Kidney capillary endothelial cell (primary cell): ENCODE data around the gene PRKCA.

ENCODE experiments used
- DNase-seq: peaks from one replicate; pipeline ENCODE4 v3.0.0-alpha.2; 2018; ENCODE audit warnings: low spot score

The PRKCA gene

GRCh38 chr17:66747578-66748275 lies 445.3 kb downstream of the PRKCA start:
- no peak for DNase-seq

GRCh38 chr17:66748578-66748977 lies 446.2 kb downstream of the PRKCA start:
- DNase-seq: no peak

- no peak for DNase-seq
Observed at GRCh38 chr17:66749217-66749832, 446.9 kb downstream of the PRKCA start.

GRCh38 chr17:66750116-66750515 lies 447.7 kb downstream of the PRKCA start:
- no peak for DNase-seq

DNA sequence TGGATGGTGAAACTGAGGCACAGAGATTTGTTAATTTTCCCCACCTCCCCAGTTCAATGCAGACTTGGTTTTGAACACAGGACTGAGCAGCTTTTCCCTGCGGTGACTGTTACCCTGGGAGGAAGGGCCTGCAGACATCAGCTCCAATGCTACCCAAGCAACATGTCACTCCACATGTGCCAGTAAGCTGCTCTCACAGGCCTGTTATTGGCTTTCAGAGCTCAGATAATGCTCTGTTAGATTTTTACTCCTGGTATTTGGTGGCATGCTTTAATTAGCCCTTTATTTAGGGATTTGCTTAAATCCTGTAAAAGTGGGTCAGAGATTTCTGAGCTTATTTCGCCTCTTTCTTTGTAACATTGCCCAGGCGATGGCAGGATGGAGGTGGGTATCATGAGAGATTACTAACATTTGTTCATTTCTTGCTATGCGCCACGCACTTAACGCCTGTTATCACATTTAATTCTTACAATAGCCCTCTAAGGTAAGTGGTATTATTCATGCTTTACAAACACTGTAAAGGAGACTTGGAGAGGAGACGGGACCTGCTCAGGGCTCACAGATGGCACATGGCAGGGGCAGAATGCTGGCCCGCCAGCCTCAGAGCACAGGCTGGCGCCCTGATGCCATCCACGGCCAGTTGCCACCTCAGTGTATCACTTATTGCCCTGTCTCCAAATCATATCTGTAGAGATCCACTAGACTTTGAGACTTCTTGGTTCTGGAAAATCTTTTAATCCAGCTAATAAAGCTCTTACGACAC lies 448.5 kb downstream of the PRKCA start:
- DNase-seq: no peak

DNA sequence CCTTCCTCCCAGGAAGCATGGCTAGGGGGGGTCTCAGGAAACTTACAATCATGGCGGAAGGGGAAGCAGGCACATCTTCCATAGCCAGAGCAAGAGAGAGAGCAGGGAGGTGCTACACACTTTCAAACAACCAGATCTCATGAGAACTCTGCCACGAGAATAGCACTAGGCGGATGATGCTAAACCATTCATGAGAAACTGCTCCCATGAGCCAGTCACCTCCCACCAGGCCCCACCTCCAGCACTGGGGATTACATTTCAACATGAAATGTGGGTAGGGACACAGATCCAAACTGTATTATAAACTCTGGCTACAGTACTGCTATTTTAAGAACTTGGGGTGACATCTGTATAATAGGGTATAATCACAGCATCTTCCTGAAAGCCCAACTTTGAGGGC lies 449.4 kb downstream of the PRKCA start:
- DNase-seq: no peak

DNA sequence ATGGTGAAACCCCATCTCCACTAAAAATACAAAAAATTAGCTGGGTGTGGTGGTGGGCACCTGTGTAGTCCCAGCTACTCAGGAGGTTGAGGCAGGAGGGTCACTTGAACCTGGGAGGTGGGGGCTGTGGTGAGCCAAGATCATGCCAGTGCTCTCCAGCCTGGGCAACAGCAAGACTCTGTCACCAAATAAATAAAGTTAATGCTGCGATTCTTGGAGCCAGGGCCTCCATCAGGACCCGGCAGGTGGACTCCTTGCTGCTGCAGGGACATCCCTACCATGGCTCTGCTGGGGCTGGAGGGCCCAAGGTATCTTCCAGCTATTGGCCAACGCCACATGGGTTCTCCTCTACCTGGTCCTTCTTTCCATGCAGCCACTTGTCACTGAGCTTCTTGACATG lies 450.0 kb downstream of the PRKCA start:
- DNase-seq: no peak

GRCh38 chr17:66753126-66753920 lies 450.9 kb downstream of the PRKCA start:
- no peak for DNase-seq

DNA sequence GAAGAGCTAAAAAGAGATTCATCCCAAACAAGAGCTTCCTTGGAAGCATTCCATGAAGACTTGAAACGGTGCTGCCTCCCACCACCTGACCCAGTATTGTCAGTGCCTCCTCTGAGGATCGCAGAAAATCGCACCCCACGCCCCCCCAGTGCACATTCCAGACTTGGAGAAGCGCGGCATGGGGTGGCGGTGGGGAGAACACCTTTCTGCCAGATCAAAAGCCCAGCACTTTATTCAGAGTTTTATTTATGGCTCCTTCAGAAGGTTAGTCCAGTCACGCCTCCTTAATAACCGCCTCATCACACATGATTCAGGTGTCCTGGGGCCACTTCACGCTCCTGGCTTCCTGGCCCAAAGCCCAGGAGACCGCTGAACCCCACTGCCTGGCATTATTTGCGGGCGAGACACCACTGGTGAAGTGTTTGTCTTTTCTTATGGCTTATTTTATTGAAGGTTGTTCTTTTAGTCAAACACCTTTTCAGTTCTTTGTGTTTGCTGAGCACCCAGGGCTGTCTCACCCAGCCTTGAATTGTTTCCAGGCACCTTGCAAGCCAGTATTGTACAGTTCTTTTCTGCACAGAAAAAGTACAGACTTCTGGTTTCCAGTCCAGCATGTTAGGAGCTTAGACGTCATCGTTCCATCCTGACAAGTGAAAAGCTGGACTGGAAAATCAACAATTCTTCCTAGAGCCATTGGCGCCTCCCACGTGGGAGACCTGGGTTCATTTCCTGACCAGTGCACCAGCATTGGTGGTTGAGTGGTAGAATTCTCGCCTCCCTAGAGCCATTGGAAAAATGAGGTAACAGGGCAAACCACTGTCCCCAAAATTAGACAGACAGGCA lies 452.9 kb downstream of the PRKCA start:
- no peak for DNase-seq

DNA sequence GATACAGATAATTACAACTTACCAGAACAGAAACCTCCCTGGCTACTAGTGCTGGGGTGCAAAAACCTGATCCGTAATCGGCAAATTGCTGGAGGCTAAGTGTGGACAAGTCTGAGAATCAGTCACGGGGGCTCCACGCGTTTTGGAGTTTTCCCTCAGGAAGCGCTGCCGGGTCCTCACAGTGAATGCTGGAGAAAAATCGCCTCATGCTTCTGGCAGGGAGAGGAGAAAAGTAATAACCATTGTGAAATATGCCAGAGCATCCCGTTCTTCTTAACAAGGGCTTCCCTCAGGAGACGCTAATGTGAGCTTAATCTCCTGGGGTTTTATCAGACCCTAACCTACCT lies 453.5 kb downstream of the PRKCA start:
- DNase-seq: no peak

GRCh38 chr17:66760324-66760723 lies 457.9 kb downstream of the PRKCA start:
- no peak for DNase-seq

DNA sequence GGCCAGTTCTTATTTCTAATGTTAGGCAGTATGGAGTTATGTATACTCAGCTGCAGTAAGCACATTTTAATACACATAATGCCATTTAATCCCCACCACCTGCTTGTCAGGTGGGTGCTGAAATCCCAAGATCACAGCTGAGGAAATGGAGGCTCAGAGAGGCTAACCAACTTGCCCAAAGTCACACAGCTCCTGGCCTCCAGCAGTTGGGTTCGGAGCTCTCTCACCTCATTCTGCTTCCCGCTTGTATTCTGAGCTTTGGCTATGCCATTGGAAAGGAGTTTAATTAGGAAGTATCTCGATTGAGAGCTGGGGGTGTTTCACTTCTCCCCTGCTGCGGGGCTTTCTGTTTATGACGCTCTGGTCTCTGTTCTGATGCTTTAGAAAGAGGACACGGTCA lies 459.9 kb downstream of the PRKCA start:
- DNase-seq: no peak

DNA sequence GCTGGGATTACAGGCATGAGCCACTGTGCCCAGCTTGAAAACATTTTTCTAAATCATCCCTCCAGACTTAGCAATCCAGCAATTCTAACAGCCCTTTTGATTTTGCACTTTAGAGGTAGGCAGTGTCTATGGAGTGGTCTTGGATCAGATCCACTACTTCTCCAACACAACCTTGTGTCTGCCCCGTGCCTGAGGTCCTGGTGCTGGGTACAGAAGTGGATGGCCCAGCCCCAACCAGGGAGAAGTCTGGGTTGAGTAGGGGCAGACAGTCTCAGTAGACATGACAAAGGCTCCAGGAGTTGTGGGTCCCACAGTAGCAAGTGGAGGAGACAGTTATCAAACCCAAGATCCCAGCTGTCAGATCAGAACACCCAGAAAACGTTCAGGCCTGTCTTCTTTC lies 460.6 kb downstream of the PRKCA start:
- DNase-seq: no peak

DNA sequence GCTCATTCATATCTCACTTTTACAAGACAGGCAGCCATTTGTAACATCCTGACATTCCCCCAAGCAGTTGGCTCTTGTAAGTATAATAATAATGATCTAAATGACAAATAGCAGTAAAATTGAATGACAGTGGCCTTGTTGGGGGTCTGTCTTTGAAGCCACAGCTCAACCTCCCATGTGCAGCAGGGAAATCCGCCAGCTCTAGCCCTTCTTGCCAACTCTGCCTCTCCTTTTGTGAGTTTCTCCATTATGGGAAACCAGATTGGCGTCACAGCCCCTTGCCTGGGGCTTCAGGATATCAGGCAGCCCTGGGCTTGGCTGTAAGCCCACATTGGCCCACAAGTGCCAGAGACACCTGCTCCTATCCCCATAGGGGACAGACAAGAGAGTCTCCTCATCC lies 462.1 kb downstream of the PRKCA start:
- no peak for DNase-seq

- no peak for DNase-seq
Observed at GRCh38 chr17:66767154-66767933, 464.9 kb downstream of the PRKCA start.

- no peak for DNase-seq
Observed at GRCh38 chr17:66769911-66770310, 467.5 kb downstream of the PRKCA start.

GRCh38 chr17:66772148-66772812 lies 469.9 kb downstream of the PRKCA start:
- DNase-seq: no peak

GRCh38 chr17:66775271-66775670 lies 472.9 kb downstream of the PRKCA start:
- DNase-seq: no peak

GRCh38 chr17:66775881-66776400 lies 473.5 kb downstream of the PRKCA start:
- no peak for DNase-seq
